GM15510 (cell line): ENCODE data around the gene BTG2.

ENCODE experiments used
- POLR2A ChIP-seq: IDR thresholded peaks from 3 replicates; pipeline ENCODE4 v1.6.1; 2011; ENCODE audit warnings: borderline replicate concordance; ENCODE audit not compliant: insufficient read length; ENCODE audit errors: extremely low read depth

Gene BTG2, protein sequence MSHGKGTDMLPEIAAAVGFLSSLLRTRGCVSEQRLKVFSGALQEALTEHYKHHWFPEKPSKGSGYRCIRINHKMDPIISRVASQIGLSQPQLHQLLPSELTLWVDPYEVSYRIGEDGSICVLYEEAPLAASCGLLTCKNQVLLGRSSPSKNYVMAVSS

DNA sequence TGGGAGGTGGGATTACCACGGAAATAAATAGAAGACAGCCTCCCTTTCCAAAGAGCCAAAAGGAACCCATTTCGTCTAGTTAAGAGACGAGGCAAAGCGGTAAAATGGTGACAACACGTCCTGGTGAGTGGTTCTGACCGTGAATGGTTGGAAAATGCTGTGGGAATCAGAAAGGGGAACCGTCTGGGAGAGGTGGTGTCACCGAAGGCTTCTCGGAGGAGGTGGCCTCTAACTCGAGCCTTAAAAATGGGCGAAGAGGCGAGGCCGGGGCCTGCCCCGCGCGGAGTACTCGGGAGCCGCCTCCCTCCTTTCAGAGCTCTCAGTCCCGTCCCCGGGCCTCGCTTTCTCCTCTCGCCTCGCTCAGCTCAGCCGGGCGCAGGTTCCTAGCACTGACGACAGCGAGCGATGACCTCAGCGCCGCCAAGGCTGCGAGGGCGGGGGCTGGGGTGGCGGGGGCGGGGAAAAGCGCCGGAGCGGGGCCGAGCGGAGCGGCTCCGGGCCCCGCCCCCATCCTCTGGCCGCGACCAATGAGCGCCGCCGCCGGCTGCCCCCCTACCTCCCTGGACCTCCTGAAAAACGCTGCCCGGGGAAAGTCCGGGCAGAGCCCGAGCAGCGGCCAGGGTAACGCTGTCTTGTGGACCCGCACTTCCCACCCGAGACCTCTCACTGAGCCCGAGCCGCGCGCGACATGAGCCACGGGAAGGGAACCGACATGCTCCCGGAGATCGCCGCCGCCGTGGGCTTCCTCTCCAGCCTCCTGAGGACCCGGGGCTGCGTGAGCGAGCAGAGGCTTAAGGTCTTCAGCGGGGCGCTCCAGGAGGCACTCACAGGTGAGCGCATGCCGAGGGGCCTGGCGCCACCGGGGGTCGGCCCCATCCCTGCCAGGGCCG, at the start of gene BTG2:
Gene BTG2 (plus strand): TSS at position 601 of the 890 bp plus-strand sequence. CDS start 88 bp downstream, at position 689.
- TF ChIP-seq POLR2A, result peak; percentile 100

DNA sequence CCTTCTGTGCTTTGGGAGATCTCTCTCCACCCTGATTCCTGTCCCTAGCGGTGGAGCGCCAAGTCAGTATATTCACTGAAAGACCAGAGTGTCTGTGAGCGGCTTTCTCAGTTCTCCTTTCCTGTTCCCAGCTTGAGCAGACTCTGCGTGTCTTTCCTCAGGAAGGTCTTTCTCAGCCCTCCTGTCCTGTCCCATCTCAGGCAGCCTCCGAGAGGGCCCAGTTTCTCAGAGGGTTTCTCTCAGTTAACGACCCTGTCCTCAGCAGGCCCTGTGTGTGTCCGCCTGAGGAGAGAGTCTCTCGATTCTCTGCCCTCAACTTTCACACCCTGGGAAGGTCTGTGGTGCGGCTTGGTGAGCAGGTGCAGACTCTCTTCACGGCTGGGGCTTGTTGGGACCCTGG, 41.8 kb upstream of the BTG2 start:
- no peak for TF ChIP-seq POLR2A

DNA sequence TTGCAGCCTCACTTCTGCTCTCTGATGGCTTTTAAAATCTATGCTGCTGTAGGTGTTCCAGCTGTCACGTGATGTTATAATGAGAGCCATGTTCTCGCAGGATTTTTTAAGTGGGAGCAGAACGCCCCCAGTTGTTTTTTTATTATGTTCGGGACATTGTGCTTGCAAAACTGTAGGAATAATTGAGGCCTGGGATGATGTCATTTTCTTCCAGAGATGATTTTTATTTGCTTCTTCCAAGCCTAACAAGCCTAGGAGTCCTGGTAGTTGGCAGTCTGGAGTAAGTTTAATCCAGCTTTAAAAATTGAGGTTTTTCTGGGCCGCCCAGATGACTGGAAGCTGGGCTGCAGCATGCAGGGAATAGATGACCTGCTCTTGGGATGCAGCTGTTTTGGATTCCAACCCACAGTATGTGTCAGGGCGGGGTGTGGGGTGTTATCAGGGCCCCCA, 41.2 kb upstream of the BTG2 start:
- no peak for TF ChIP-seq POLR2A

DNA sequence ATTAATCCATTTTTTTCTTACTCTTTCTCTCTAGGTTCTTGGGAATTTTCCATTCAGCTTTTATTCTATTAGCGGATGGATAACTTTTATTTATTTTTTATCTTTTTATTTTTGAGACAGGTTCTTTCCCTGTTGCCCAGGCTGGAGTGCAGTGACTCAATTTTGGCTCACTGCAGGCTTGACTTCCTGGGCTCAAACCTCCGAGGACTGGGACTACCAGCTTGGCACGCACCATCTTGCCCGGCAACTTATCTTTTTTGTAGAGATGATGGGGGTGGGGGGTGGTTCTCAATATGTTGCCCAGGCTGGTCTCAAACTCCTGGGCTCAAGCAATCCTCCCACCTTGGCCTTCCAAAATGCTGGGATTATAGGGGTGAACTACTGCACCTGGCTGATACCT, 39.8 kb upstream of the BTG2 start:
- no peak for TF ChIP-seq POLR2A

DNA sequence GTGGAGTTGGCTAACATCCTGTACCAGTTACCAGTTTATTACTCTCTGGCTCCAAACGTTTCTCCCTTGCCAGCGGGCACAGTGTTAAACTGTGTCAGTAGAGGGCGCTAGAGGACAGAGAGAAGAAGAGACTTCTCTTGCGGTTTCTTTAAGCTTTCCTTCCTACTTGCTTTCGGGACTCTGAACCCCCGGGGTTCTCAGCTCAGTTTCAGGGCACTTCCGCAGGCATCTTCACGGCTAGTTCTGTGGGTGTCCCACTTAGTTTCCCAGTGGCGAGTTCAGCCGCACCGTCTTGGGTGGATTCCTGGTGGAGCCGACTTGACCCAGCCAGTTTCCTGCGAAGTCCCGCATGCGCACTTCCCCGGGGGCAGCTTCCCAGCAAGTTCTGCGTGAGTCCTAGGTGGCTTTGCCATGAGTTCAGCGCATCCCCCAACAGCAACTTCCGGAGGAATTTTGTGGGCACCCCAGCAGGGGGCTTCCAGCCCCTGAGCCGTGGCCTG, 37.9 kb upstream of the BTG2 start:
- no peak for TF ChIP-seq POLR2A

DNA sequence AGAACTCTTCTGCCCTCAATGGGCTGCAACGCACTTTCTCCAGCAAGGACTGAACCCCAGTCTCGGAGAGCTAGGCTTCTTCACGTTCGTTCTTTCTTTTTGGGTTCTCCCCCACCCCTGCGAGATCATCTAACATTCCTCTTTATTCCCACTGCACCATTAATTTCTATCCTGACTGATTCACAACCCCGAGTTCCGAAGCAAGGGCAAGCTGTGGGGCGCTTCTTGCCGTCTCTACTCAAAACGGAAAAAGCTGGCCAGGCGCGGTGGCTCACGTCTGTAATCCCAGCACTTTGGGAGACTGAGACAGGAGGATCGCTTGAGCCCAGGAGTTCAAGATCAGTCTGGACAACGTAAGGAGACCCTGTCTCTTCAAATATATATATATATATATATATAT, 37.4 kb upstream of the BTG2 start:
- TF ChIP-seq POLR2A, result no peak

DNA sequence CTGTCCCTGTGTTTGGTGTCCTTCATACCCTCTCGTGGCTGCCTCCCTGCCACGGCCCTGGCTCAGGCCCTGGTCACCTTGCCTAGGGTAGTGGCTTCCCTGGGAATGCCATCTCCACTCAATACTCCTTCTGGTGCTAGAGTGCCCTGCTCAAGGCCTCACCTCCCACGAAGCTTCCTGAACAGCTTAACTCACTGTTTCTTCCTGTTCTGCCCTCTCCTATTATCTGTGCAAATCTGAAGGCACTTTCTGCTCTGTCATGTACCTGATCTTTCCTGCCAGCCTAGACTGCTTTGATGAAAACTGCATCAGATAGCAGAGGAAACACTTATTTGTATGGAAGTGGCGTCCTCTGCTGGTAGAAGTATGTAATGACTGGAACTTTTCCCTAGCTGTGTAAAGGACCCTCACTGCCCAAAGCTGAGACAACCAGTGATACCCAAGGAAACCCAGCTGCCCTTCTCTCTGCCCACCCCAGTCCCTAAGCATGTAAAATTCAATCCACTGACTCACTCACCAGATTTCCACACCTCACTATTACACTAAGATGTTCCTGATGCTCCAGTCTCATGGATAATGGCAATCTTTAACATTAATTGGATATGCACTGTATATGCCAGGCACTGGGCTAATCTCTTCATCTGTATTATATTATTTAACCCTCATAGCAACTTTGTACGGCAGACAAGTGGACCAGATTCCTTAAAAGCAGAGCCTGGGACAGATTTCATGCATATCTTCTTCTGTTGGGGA, 36.2 kb upstream of the BTG2 start:
- TF ChIP-seq POLR2A, result no peak

DNA sequence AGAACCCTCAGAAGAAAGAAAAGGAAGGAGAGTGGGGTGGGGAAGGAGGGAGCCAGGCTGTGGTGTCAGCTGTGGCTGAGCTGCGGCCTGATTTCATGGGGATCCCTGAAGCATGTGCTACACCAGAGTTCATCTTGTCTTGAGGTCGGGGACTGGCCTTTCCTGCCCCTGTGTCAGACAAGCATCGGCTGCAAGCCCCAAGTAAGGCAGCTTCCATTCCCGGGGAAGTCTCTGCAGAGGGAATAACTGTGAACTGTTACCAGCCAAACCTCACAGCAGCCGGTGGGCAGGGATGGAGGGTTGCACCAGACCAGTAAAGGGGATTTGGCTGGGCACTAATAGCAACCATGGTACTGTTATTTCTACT, 35.7 kb upstream of the BTG2 start:
- no peak for TF ChIP-seq POLR2A

DNA sequence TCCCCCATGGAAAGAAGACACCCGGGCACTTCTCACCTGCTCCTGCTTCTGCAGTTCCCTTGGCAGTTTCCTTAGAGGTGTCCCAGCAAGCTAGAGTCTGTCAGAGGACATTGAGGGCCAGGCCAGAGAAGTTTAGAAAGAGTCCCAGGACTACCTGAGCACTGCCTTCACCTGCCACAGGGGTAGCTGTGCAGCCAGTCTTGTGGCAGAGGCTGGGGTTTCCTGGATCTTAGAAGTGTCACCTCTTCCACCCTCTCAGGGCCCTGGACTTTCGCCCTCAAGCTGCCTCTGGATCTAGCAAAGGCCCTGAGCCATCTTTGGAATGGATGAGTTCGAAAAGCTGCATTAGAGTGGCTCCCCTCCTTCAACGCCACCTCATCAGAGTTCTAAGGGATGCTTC, 34.9 kb upstream of the BTG2 start:
- no peak for TF ChIP-seq POLR2A

DNA sequence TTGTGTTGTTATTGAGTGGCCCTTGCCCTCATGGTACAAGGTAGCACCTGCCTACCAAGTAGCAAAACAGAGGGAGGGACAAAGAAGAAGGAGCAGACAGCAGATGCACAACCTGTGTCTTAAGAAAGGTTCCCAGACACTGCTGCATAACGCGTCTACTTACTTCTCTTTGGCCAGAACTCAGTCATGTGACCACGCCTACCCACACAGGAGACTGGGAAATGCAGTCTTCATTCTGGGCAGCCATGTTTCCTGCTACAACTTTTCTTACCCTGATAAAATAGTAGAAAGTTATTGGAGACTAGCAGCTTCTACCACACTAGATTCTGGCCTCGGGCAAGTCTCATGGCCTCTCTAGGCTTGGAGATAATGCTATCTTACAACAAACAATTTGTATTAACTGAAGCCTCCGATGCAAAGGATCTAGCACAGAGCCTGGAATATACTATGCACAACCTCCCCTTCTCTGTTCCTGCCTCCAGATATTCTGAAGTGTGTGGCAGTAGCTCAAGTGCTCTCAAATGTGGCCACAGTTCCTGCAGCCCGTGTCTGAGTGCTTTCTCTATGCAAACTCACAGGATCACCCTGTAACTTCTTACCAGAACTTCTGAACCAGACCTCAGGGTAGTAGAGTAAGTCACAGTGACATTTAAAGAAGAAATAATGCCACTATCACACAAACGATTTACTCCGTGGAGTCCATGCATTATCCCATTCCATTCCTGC, 34.1 kb upstream of the BTG2 start:
- TF ChIP-seq POLR2A, result no peak

DNA sequence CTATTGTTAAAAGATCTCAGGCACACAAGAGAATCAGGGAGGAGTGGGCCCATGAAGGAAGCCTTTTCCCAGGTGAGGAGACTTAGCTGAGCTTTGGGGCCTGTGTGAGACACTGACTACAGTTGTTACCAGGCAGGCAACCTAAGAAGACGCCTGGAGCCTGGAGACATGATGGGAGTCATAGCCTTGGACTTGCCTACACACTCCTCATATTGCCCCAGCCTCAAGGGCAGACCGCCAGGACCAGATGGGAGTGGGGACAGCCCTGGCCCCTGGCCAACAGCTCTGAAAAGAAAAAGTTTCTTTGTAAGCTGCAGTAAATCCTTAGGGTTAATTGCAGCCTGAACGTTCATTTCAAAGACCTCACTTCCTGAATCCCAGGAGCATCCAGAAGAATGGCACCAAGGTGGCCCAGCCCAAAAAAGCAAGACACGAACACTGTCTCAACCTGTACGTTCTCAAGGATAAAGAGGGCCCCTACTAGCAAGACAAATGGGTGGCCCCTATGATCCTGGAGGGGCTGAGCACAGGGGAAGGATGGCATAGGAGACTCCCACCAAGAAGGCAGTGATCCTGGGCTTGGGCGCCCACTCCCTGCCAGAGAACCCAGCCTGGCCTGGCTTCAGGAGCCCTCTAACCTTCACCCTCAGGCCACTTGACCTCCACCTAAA, 33.2 kb upstream of the BTG2 start:
- TF ChIP-seq POLR2A, result no peak

DNA sequence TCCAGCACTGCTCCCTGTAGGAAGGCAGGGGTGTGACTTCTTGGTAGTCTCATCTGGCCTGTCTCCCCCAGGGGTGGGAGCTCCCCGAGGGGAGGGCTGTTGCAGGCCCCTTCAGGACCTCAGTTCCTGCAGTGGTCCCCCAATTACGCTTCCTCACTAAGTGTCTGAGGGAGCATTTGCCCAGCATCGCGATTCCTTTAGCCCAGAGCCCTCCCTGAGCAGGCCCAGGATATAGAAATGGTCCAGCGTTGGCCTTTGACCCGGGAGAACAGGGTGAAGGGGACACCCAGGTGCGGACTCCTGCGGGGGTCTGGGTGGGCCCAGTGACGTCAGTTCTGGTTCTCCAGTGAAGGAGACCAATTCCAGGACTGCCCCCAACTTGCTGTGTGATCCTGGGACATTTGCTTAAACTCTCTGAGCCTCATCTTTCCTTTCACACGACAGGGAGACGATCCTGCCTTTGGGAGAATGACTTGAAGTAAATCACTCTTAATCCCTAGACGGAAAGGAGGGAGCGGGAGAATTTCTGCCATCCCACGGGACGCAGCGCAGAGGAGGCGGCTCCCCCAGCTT, 32.6 kb upstream of the BTG2 start:
- TF ChIP-seq POLR2A, result no peak

DNA sequence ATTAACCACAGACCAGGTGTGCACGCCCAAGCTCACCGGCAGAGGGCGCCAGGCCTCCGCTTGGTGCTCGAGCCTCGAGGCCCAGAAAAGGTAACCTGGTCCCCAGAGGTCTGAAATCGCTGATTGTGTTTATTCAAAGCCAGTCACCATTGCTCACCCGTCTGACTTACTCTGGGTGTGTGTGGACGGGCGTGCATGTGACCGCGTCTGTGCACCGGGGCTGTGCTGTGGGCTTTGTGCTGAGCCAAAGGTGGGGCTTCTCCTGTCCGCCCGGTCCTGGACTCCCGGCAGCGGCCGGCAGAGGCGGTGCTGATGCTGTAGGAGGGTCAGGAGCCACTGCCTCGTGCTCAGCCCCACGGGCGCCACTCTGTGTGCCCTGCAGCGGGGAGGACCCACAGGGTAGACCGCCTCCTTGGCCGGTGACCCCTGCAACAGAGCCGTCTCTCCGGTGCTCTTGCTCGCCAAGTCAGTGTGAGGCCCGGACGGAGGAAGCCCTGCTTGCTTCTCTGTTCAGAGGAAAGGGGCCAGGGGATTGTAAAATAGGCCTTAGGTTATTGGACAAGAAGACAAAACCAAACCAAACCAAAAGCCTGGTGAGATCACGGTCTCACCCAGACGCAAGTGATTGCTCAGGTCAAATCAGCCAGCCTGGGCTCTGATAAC, 32.0 kb upstream of the BTG2 start:
- TF ChIP-seq POLR2A, result no peak
